DOHH2 (cell line): Measurements from ENCODE around the gene AXIN1.

Experiments
- H3F3A ChIP-seq: fragments of 200-600 bp; sonication (generic), shearing (Covaris generic); 2 replicates; pipeline ENCODE4 v1.6.0; 2016; ENCODE audit warnings: antibody characterized with exemption, mild to moderate bottlenecking; ENCODE audit not compliant: control insufficient read depth, insufficient read depth
- H3K27ac ChIP-seq: fragments of 200-600 bp; sonication (generic); 2 replicates; pipeline ENCODE4 v1.5.1; 2014; ENCODE audit warnings: low read depth, mild to moderate bottlenecking, low read length, moderate library complexity
- H3K27me3 ChIP-seq: fragments of 200-600 bp; sonication (generic); 2 replicates; pipeline ENCODE4 v1.6.1; 2014; ENCODE audit warnings: mild to moderate bottlenecking, low read length, mixed read lengths; ENCODE audit not compliant: control insufficient read depth
- H3K36me3 ChIP-seq: fragments of 200-600 bp; sonication (generic); 2 replicates; pipeline ENCODE4 v1.6.1; 2014; ENCODE audit warnings: mild to moderate bottlenecking, low read length, moderate library complexity, mixed read lengths; ENCODE audit not compliant: control insufficient read depth
- H3K4me1 ChIP-seq: fragments of 200-600 bp; sonication (generic); 2 replicates; pipeline ENCODE4 v1.6.1; 2014; ENCODE audit warnings: mild to moderate bottlenecking, low read length, mixed read lengths; ENCODE audit not compliant: control insufficient read depth
- H3K4me2 ChIP-seq: fragments of 200-600 bp; sonication (generic); 2 replicates; pipeline ENCODE4 v1.6.0; 2014; ENCODE audit warnings: mild to moderate bottlenecking, low read length, moderate library complexity
- H3K4me3 ChIP-seq: fragments of 200-600 bp; sonication (generic); 2 replicates; pipeline ENCODE4 v1.5.1; 2014; ENCODE audit warnings: mild to moderate bottlenecking, low read length, mixed read lengths
- H3K79me2 ChIP-seq: fragments of 200-600 bp; sonication (generic); 2 replicates; pipeline ENCODE4 v1.6.1; 2014; ENCODE audit warnings: mild to moderate bottlenecking, low read length, mixed read lengths; ENCODE audit not compliant: control insufficient read depth
- H3K9me2 ChIP-seq: fragments of 200-600 bp; sonication (generic); replicated peaks from 2 replicates; pipeline ENCODE4 v1.6.1; 2014; ENCODE audit warnings: mild to moderate bottlenecking, low read length, mixed read lengths; ENCODE audit not compliant: control insufficient read depth
- H3K9me3 ChIP-seq: fragments of 200-600 bp; sonication (generic); 2 replicates; pipeline ENCODE4 v1.6.1; 2014; ENCODE audit warnings: antibody characterized with exemption, low read length, mixed read lengths; ENCODE audit not compliant: control insufficient read depth, insufficient read depth
- H4K20me1 ChIP-seq: fragments of 200-600 bp; sonication (generic); 2 replicates; pipeline ENCODE4 v1.6.0; 2014; ENCODE audit warnings: low read depth, mild to moderate bottlenecking, antibody characterized with exemption, low read length, moderate library complexity; ENCODE audit not compliant: control insufficient read depth, insufficient read depth
- CTCF ChIP-seq: fragments of 200-600 bp; sonication (generic); IDR thresholded peaks from one replicate; pipeline ENCODE4 v1.5.1; 2014; ENCODE audit warnings: antibody characterized with exemption, mild to moderate bottlenecking, low read depth, low read length; ENCODE audit not compliant: poor library complexity, severe bottlenecking
- EZH2phosphoT487 ChIP-seq: fragments of 200-600 bp; sonication (generic); IDR thresholded peaks from 2 replicates; pipeline ENCODE4 v1.6.1; 2017; ENCODE audit warnings: borderline replicate concordance, mild to moderate bottlenecking, antibody characterized with exemption, low read length, moderate library complexity, mixed read lengths

Gene AXIN1

GRCh38 chr16:369275-369865, 16.8 kb upstream of the AXIN1 start:
- Histone ChIP-seq H3K9me2 (no peaks in the 10 kb centered on the region), H3F3A (no peaks in the 10 kb centered on the region), H4K20me1 (no peaks in the 10 kb centered on the region), H3K36me3 (peaks cover 52% of the 10 kb centered on the region), H3K27me3 (no peaks in the 10 kb centered on the region), H3K79me2 (peaks cover 5% of the 10 kb centered on the region), H3K4me3 (peak overlapping the region; percentile 47), H3K4me1 (peaks cover 17% of the 10 kb centered on the region), H3K4me2 (peak overlapping the region; percentile 58), H3K27ac (no peak overlapping the region), H3K9me3 (no peaks in the 10 kb centered on the region)
- no peak for TF ChIP-seq CTCF
- TF ChIP-seq EZH2phosphoT487 = no peak

GRCh38 chr16:368388-369158, 16.1 kb upstream of the AXIN1 start:
- Histone ChIP-seq H3K9me3 (no peaks in the 10 kb centered on the region), H3K4me1 (peaks cover 17% of the 10 kb centered on the region), H3K79me2 (peaks cover 5% of the 10 kb centered on the region), H3K27me3 (no peaks in the 10 kb centered on the region), H3K9me2 (no peaks in the 10 kb centered on the region), H4K20me1 (no peaks in the 10 kb centered on the region), H3F3A (no peaks in the 10 kb centered on the region), H3K27ac (no peak overlapping the region), H3K4me2 (no peak overlapping the region), H3K36me3 (peaks cover 47% of the 10 kb centered on the region), H3K4me3 (no peak overlapping the region)
- TF ChIP-seq EZH2phosphoT487 (no peak), CTCF (no peak)

GRCh38 chr16:367333-367903, 14.9 kb upstream of the AXIN1 start:
- H3K36me3 ChIP-seq = peaks cover 41% of the 10 kb centered on the region
- H3K4me2 ChIP-seq = no peak overlapping the region
- TF ChIP-seq CTCF (no peak), EZH2phosphoT487 (no peak)
- no peak overlapping the region for H3K4me3 ChIP-seq
- no peaks in the 10 kb centered on the region for H3K9me2 ChIP-seq
- no peaks in the 10 kb centered on the region for H4K20me1 ChIP-seq
- peaks cover 5% of the 10 kb centered on the region for H3K79me2 ChIP-seq
- H3F3A ChIP-seq = no peaks in the 10 kb centered on the region
- no peaks in the 10 kb centered on the region for H3K27me3 ChIP-seq
- H3K4me1 ChIP-seq = peaks cover 17% of the 10 kb centered on the region
- no peak overlapping the region for H3K27ac ChIP-seq
- no peaks in the 10 kb centered on the region for H3K9me3 ChIP-seq
